Right ventricle myocardium superior (tissue), 1 donor: Measurements from ENCODE around the gene SNAPC2. TPM values are rescaled to one million over a fixed set of nuclear protein-coding genes. Genes with fewer than 3 reads are reported as not detected.
A peak's percentile ranks its signal among the peaks of the same experiment; 100 is the strongest.
"Not testable (repeated sequence)": the region's sequence is repeated elsewhere in the genome, so short reads cannot be mapped to it uniquely, and the experiment has no call there.

Experiments
- ATAC-seq: fragments of 200-7000 bp; cut with Tn5 transposase; one replicate; pipeline ENCODE4 v1.9.1; 2020; ENCODE audit warnings: mild to moderate bottlenecking; ENCODE audit not compliant: poor library complexity
- DNase-seq: peaks from one replicate; pipeline ENCODE4 v3.0.0-alpha.2; 2020
- intact Hi-C: fragments of 100-400 bp; cut with DNase I; formaldehyde crosslinking; loops from one replicate; pipeline ENCODE4 v1.11.2; 2022
- total RNA-seq: library from RNA; stranded (reverse); fragmentation: NEBNext Ultra II Directional; extraction: Animal tissue kit (Norgen Biotek cat#: 25700); gene quantifications from one replicate; pipeline ENCODE4 v1.2.1, GENCODE V29; 2021
- donor health status: DM: no; HTN: yes; CAD: no; lungs with severe emphysema.

Gene SNAPC2
- total RNA-seq, 1 donor from 2014 or later = 9.4 TPM

- ATAC-seq (peak; percentile 42), DNase-seq (no peak)
- intact Hi-C loops = no loop called here
These were observed 8.2 kb downstream of the SNAPC2 start for GRCh38 chr19:7928334-7928706.

GRCh38 chr19:7928741-7929701 is 8.9 kb downstream of the SNAPC2 start:
- ATAC-seq = no peak
- DNase-seq = no peak
- intact Hi-C loops = no loop called here

- DNase-seq, ATAC-seq, intact Hi-C loops: not testable (repeated sequence)
These were observed 9.9 kb downstream of the SNAPC2 start for GRCh38 chr19:7930030-7930429.

GRCh38 chr19:7930765-7931164 is 10.6 kb downstream of the SNAPC2 start:
- intact Hi-C loops = no loop called here

GRCh38 chr19:7931221-7932061 is 11.3 kb downstream of the SNAPC2 start:
- ATAC-seq = no peak
- intact Hi-C loops = no loop called here
- DNase-seq = no peak

More at GRCh38 chr19:7930765-7931164, 10.6 kb downstream of the SNAPC2 start:
- ATAC-seq (no peak), DNase-seq (no peak)

- ATAC-seq = no peak
- no peak for DNase-seq
- intact Hi-C loops = no loop called here
These were observed 12.3 kb downstream of the SNAPC2 start for GRCh38 chr19:7932276-7932929.

- DNase-seq = no peak
- no peak for ATAC-seq
- intact Hi-C loops = no loop called here
These were observed 12.8 kb downstream of the SNAPC2 start for GRCh38 chr19:7932930-7933300.

- DNase-seq = no peak
- intact Hi-C loops = no loop called here
- no peak for ATAC-seq
These were observed 13.3 kb downstream of the SNAPC2 start for GRCh38 chr19:7933411-7933810.

GRCh38 chr19:7933828-7934725 is 13.9 kb downstream of the SNAPC2 start:
- intact Hi-C loops = no loop called here
- ATAC-seq = no peak
- no peak for DNase-seq

GRCh38 chr19:7934766-7935165 is 14.6 kb downstream of the SNAPC2 start:
- intact Hi-C loops = no loop called here
- DNase-seq (no peak), ATAC-seq (no peak)

GRCh38 chr19:7940841-7941240 is 20.7 kb downstream of the SNAPC2 start:
- ATAC-seq (no peak), DNase-seq (no peak)
- intact Hi-C loops = loop anchor here (5.0 to 10.0 kb wide), 3 partner anchors 61 to 311 kb away; no protein-coding TSS in a partner anchor

- ATAC-seq (no peak), DNase-seq (no peak)
- intact Hi-C loops = loop anchor here (5.0 to 10.0 kb wide), 3 partner anchors 60 to 310 kb away; no protein-coding TSS in a partner anchor
These were observed 21.9 kb downstream of the SNAPC2 start for GRCh38 chr19:7941895-7942596.

- ATAC-seq = no peak
- DNase-seq = no peak
- intact Hi-C loops = loop anchor here (5.0 to 10.0 kb wide), 3 partner anchors 59 to 309 kb away; no protein-coding TSS in a partner anchor
These were observed 22.9 kb downstream of the SNAPC2 start for GRCh38 chr19:7942981-7943443.

- DNase-seq (peak; percentile 99), ATAC-seq (peak; percentile 98)
- intact Hi-C loops = loop anchor here (5.0 to 10.0 kb wide), 3 partner anchors 59 to 309 kb away; no protein-coding TSS in a partner anchor
These were observed 23.5 kb downstream of the SNAPC2 start, which contains the start of gene TIMM44 for GRCh38 chr19:7943444-7944176. Gene TIMM44, minus strand, starts transcription at chr19:7943666. Its CDS starts 15 bp downstream, at chr19:7943651.

GRCh38 chr19:7944177-7944761 is 24.1 kb downstream of the SNAPC2 start:
- peak; percentile 91 for DNase-seq
- peak; percentile 78 for ATAC-seq
- intact Hi-C loops = loop anchor here (5.0 to 10.0 kb wide), 3 partner anchors 58 to 308 kb away; no protein-coding TSS in a partner anchor

GRCh38 chr19:7947939-7948338 is 27.8 kb downstream of the SNAPC2 start:
- no peak for DNase-seq
- intact Hi-C loops = loop anchor here (10.0 kb wide), 1 partner anchor 207 kb away; no protein-coding TSS in a partner anchor
- no peak for ATAC-seq
